HepG2 (cell line): ENCODE data around the gene KDM3B. TPM values are rescaled to one million over a fixed set of nuclear protein-coding genes. Genes with fewer than 3 reads are reported as not detected.

ENCODE experiments used
- EED ChIP-seq: sonication (generic); formaldehyde crosslinking; IDR thresholded peaks from 2 replicates; pipeline ENCODE4 v1.5.0; 2020; ENCODE audit warnings: mild to moderate bottlenecking, missing genetic modification reagents
- ERF ChIP-seq: IDR thresholded peaks from 2 replicates; pipeline ENCODE4 v1.6.1; 2018; ENCODE audit warnings: missing biosample characterization, missing genetic modification reagents
- HNRNPL ChIP-seq: fragments of 200-400 bp; formaldehyde crosslinking; IDR thresholded peaks from 2 replicates; pipeline ENCODE4 v1.6.1; 2017; ENCODE audit warnings: mild to moderate bottlenecking, low read depth, low read length
- KDM5A ChIP-seq: fragments of 200-600 bp; sonication (generic); IDR thresholded peaks from 2 replicates; pipeline ENCODE4 v1.7.0; 2018; ENCODE audit warnings: antibody characterized with exemption, mild to moderate bottlenecking, low read length, borderline replicate concordance
- MLXIP ChIP-seq: sonication (generic); formaldehyde crosslinking; IDR thresholded peaks from 2 replicates; pipeline ENCODE4 v1.9.0; 2021; ENCODE audit warnings: missing genetic modification reagents, borderline replicate concordance
- MXD4 ChIP-seq: IDR thresholded peaks from 2 replicates; pipeline ENCODE4 v1.6.1; 2016; ENCODE audit warnings: mild to moderate bottlenecking, missing biosample characterization, missing genetic modification reagents
- RARA ChIP-seq: IDR thresholded peaks from 2 replicates; pipeline ENCODE4 v1.6.1; 2016; ENCODE audit warnings: missing genetic modification reagents, missing compliant biosample characterization
- TBX3 ChIP-seq: fragments of 450-650 bp; IDR thresholded peaks from 2 replicates; pipeline ENCODE4 v1.6.1; 2017; ENCODE audit warnings: antibody characterized with exemption, mild to moderate bottlenecking, inconsistent platforms, borderline replicate concordance
- THRA ChIP-seq: sonication (generic); formaldehyde crosslinking; IDR thresholded peaks from 2 replicates; pipeline ENCODE4 v1.4.0; 2020; ENCODE audit warnings: missing genetic modification reagents, borderline replicate concordance
- ZIK1 ChIP-seq: sonication (generic); formaldehyde crosslinking; IDR thresholded peaks from 2 replicates; pipeline ENCODE4 v1.5.0; 2020; ENCODE audit warnings: mild to moderate bottlenecking, low read depth, missing genetic modification reagents, borderline replicate concordance
- ZNF121 ChIP-seq: sonication (generic); formaldehyde crosslinking; IDR thresholded peaks from 2 replicates; pipeline ENCODE4 v1.5.0; 2020; ENCODE audit warnings: mild to moderate bottlenecking, missing genetic modification reagents
- ZNF205 ChIP-seq: IDR thresholded peaks from 2 replicates; pipeline ENCODE4 v1.6.1; 2018; ENCODE audit warnings: missing biosample characterization, missing genetic modification reagents
- ZNF597 ChIP-seq: sonication (generic); formaldehyde crosslinking; IDR thresholded peaks from 2 replicates; pipeline ENCODE4 v1.5.0; 2020; ENCODE audit warnings: missing genetic modification reagents
- ZNF704 ChIP-seq: sonication (generic); formaldehyde crosslinking; IDR thresholded peaks from 2 replicates; pipeline ENCODE4 v1.8.1; 2023; ENCODE audit warnings: mild to moderate bottlenecking, inconsistent platforms, moderate library complexity, missing genetic modification reagents, borderline replicate concordance
- ZNF768 ChIP-seq: sonication (generic); formaldehyde crosslinking; IDR thresholded peaks from 2 replicates; pipeline ENCODE4 v1.4.0; 2020; ENCODE audit warnings: missing genetic modification reagents
- ZZZ3 ChIP-seq: sonication (generic); formaldehyde crosslinking; IDR thresholded peaks from 2 replicates; pipeline ENCODE4 v1.4.0; 2020; ENCODE audit warnings: missing genetic modification reagents, mild to moderate bottlenecking, borderline replicate concordance
- polyA plus RNA-seq, 8 experiments: library from polyadenylated mRNA; depleted of rRNA in 3 of 8; stranded (reverse) in 7 of 8; unstranded in 1 of 8; fragments of >200 nt; fragmentation: Illumina TruSeq in 4 of 8; extraction: Trizol in 4 of 8; gene quantifications; 2 replicates each; pipeline versions ENCODE4 v1.2.1 to v1.2.3, GENCODE V29; 2011 to 2016; ENCODE audit warnings: low read depth in 4 of 8, missing spikeins in 1 of 8, mixed read lengths in 1 of 8; ENCODE audit not compliant: insufficient read depth in 1 of 8
- total RNA-seq, 5 experiments: library from RNA; depleted of rRNA; stranded (reverse); fragments of >200 nt; fragmentation: Illumina TruSeq; extraction: Trizol; gene quantifications; 2 replicates each; pipeline ENCODE4 v1.2.3, GENCODE V29; 2016; ENCODE audit warnings: low read depth in 1 of 5
- TF ChIP-seq, protein P1 (sequence below): sonication (generic); formaldehyde crosslinking; IDR thresholded peaks from 2 replicates; pipeline ENCODE4 v1.8.0; 2023; ENCODE audit warnings: mild to moderate bottlenecking, missing genetic modification reagents
- TF ChIP-seq, protein P2 (sequence below): sonication (generic); formaldehyde crosslinking; IDR thresholded peaks from 2 replicates; pipeline ENCODE4 v1.5.0; 2020; ENCODE audit warnings: mild to moderate bottlenecking, low read depth, missing genetic modification reagents, borderline replicate concordance
- TF ChIP-seq, protein P3 (sequence below): sonication (generic); formaldehyde crosslinking; IDR thresholded peaks from 2 replicates; pipeline ENCODE4 v1.4.0; 2020; ENCODE audit warnings: mild to moderate bottlenecking, low read depth, missing genetic modification reagents

KDM3B gene
- total and polyA plus RNA-seq, 2 of the 13 experiments (the other 11 are each of a cell fraction or from before 2014, with no cell fraction given) = 19.7 to 34.3 TPM

GRCh38 chr5:138331449-138332368, 20.8 kb upstream of the KDM3B start, which contains the start of gene CDC25C (continued):
- no peak for TF ChIP-seq TBX3
- TF ChIP-seq MLXIP = 0 out of 2 replicates have a peak, but pooled peaks have one; percentile 65
- TF ChIP-seq MXD4 (CRISPR knock-in tag) = peak; percentile 67; the same call in 1 of the 2 replicates
- no peak for TF ChIP-seq ZNF121
- TF ChIP-seq, protein P1, sequence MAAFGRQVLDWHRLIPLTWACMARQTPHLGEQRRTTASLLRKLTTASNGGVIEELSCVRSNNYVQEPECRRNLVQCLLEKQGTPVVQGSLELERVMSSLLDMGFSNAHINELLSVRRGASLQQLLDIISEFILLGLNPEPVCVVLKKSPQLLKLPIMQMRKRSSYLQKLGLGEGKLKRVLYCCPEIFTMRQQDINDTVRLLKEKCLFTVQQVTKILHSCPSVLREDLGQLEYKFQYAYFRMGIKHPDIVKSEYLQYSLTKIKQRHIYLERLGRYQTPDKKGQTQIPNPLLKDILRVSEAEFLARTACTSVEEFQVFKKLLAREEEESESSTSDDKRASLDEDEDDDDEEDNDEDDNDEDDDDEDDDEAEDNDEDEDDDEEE (CRISPR knock-in tag) = no peak
- TF ChIP-seq, protein P2, sequence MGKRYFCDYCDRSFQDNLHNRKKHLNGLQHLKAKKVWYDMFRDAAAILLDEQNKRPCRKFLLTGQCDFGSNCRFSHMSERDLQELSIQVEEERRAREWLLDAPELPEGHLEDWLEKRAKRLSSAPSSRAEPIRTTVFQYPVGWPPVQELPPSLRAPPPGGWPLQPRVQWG = no peak
- TF ChIP-seq, protein P3, sequence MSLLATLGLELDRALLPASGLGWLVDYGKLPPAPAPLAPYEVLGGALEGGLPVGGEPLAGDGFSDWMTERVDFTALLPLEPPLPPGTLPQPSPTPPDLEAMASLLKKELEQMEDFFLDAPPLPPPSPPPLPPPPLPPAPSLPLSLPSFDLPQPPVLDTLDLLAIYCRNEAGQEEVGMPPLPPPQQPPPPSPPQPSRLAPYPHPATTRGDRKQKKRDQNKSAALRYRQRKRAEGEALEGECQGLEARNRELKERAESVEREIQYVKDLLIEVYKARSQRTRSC (CRISPR knock-in tag) = no peak
- TF ChIP-seq ZNF597 = 0 out of 2 replicates have a peak, but pooled peaks have one; percentile 65
- no peak for TF ChIP-seq RARA
- no peak for TF ChIP-seq ZIK1 (CRISPR knock-in tag)
- no peak for TF ChIP-seq THRA (CRISPR knock-in tag)
- TF ChIP-seq ERF (CRISPR knock-in tag) = no peak
- TF ChIP-seq ZNF205 (CRISPR knock-in tag) = no peak; the same call in 1 of the 2 replicates
- no peak for TF ChIP-seq ZNF768 (CRISPR knock-in tag)
- no peak for TF ChIP-seq ZZZ3 (CRISPR knock-in tag)
- TF ChIP-seq ZNF704 = peak; percentile 72; the same call in 1 of the 2 replicates
- no peak for TF ChIP-seq EED (CRISPR knock-in tag)
- TF ChIP-seq KDM5A = peak; percentile 87
- TF ChIP-seq HNRNPL = 0 out of 2 replicates have a peak, but pooled peaks have one; percentile 33
